Fibroblast of peridontal ligament (primary cell): ENCODE results near the gene FLG.
A peak's percentile ranks its signal among the peaks of the same experiment; 100 is the strongest.
"Not testable (repeated sequence)": the region's sequence is repeated elsewhere in the genome, so short reads cannot be mapped to it uniquely, and the experiment has no call there.

Source experiments
- DNase-seq: peaks from one replicate; pipeline ENCODE4 v3.0.0-alpha.2; 2010; ENCODE audit errors: extremely low read depth

Gene FLG

DNA sequence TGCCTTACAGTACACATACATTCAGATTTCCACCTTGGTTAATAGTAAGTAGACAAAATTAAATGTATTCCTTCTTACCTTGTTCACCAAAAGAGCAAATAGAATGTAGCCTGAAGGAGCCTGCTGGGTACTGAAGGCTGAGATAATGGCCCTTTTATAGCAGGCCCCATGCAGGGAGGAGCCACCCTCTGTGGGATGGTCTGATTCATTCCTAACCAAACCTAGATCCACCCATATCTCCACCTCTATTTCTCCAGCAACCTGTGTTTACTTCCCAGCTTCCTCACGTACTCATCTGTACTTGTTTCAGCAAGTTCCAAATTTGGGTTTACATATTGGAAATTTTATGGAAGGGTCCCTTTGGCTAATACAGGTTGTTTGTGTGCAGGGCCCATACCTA is at the start of gene FLG:
TSS of gene FLG (minus strand) at position 129 of the 400 bp plus-strand sequence. CDS start 9,783 bp downstream, outside the sequence.
- DNase-seq = no peak

GRCh38 chr1:152374451-152374850 is 49.4 kb upstream of the FLG start:
- DNase-seq = no peak

DNA sequence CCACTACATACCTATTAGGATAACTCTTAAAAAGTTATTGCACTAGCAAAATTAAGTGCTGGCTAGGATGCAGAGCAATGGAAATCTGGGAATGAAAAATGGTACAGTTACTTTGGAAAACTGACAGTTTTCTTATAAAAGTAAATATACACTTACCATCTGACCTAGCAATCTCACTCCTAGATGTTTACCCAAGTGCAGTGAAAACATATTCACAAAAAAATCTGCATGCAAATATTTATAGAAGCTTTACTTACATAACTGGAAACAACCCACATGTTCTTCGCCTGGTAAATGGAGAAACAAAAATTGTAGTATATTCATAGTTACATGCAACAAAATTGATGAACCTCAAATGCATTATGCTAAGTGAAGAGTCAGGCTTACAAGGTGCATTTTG is 47.6 kb upstream of the FLG start:
- no peak for DNase-seq

DNA sequence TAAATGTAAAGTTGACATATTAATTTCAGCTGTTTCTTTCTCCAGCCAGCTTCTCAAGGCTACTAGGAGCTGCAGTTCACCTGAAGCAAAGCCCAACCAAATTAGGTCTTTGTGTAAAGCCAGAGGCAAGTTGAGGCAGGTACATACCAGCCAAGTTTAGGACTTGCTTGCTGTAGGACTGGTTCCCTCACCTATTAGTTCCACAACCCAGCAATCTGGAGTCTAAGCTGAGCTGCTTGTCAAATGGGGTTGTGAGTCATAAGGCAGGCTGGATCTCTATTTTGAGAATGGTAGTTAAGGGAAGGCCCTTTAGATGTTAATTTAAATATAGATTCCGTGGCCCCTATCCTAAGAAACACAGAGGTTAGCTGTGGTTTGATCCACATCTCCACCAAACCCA is 42.4 kb upstream of the FLG start:
- DNase-seq = no peak

- DNase-seq = no peak
Measured at GRCh38 chr1:152359906-152360305, 34.9 kb upstream of the FLG start, which contains the start of gene FLG2. TSS of gene FLG2 (minus strand) at chr1:152360006. CDS start at chr1:152358884, 1,122 bp downstream.

DNA sequence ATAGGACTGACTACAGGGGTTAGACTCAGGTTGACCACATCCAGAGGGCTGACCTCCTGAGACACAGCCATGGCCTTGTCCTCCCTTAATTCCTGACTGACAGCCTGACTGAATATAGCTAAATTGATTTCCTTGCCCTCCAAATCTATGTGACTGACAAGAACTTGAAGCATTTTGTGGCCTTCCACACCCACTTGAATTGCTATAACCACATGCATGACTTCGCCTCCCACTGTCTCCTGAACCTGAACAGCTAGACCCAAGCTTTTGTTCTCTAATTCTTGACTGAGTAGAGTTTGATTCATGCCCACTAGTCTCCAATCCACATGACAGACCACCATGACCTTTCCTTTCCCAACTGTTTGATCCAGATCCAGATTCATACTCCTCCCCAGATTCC is 31.7 kb upstream of the FLG start:
- no peak for DNase-seq

DNA sequence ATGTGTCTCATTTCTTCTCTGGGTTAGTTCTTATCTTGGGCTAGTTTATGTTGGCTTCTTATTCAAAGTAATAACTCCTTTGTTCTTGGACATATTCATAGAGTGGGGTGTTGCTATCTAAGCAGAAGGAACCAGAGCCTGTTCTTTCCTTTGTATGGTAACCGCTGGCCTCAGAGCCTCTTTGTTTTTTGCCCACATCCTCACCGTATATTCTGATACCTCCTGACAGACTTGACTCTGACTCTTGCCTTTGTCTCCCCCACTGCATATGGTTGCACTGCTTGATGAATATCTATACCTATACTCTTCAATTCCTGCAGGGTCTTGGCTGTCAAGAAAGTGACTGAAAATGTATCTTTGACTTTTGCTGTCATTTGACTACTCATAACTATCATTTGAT is 24.6 kb upstream of the FLG start:
- DNase-seq = no peak

DNA sequence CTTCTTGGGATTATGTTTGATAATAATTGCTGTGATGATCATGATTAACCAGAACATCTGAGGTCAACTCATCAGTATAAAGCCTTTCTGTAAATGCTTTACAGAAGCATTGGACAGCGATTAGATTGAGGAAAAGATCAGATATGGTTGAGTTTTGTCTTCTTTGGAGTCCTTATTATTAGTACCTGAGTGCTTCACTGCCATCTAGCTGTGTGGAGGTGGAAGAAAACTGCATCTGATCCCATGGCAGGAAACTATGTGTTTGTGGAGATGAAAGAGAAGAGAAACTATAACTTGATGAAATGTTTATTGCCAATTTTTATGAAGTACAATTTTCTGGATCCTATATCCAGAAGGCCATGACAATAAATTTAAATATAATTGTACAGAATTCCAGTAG is 23.4 kb upstream of the FLG start:
- DNase-seq = no peak

GRCh38 chr1:152347116-152347728 is 22.2 kb upstream of the FLG start:
- peak; percentile 80 for DNase-seq

DNA sequence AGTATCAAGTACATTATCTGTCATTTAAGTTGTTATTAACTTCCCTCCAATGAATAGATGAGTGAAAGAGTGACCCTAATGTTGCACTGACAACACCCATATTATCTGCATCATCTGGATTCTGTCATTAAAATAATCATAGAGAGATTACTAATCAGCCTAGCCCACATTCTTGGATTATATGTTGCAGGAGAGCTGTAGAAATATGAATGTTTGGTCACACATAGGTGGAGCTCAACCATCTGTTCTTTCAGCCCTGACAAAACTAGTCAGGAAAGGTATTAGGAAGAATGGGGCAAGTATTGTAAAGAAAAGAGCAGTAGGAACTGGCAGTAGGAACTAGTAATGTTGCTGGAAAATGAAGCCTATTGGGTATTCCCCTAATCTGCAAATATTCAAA is 19.4 kb upstream of the FLG start:
- no peak for DNase-seq

DNA sequence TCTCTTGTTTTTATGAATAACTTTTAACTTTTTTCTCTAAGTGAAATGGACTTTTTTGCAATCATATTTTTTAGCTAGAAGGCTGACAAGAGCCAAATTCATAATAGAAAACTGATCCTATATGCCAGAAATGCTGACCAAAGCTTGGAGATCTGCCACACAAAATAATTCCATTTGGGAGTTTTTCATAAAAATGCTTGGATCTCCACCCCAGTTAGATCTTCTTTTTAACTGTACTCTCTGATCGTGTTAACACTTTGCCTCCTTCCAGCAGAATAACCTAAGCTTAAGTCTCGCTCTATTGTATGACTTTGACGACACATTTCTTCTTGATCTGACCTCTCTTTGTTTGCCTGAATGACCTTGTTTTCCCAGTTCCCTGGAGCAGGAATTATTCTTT is 18.0 kb upstream of the FLG start:
- DNase-seq = peak; percentile 68

- no peak for DNase-seq
Measured at GRCh38 chr1:152335399-152335798, 10.4 kb upstream of the FLG start.

DNA sequence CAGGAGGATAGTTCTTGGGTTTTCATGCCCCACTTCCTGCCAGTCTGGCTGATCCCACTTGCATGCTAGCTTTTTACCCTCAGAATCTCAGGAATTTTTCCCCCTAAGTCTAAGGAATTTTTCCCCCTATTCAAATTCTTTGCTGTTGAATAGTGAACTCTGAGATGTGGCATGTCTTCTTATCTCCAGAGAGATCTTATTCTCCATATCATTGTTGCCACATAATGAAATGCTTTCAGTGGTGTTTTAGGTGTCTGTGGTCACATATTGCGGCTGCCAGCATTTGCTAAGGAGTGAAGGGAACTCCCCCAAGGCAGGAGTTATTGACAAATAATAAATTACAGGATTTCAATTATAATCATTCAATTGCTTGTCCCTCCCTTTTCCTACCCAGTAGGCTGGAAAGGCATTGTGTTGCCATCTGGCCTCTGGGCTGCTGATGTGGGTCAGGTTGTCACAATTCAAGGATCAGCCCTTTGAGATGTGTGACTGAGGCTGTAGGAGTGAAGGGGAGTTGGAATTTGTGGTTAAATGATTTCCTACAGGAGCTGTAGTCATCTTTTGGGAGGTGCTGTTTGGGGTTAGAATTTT is 3.9 kb upstream of the FLG start:
- peak; percentile 39 for DNase-seq

DNA sequence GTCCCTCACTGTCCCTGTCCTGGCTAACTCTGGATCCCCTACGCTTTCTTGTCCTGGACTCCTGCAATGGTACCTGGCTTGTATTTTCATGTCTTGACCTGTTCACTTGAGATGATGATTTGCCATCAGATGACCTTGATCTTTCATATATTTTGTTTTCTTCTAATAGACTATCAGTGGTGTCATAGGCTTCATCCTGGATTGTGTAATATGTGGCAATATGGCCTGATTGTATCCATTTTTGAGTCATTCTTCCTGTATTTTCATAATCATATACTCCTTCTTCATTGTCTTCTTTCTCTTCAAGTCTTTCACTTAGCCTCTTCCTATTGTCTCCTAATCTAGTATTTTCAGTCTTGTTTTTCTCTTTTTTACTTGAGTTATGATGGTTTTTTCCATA is 11.1 kb downstream of the FLG start:
- no peak for DNase-seq

GRCh38 chr1:152313319-152313801 is 11.7 kb downstream of the FLG start:
- no peak for DNase-seq

GRCh38 chr1:152312169-152312568 is 12.9 kb downstream of the FLG start:
- DNase-seq = not testable (repeated sequence)

- no peak for DNase-seq
Measured at GRCh38 chr1:152309955-152310354, 15.1 kb downstream of the FLG start.

- DNase-seq = not testable (repeated sequence)
Measured at GRCh38 chr1:152309320-152309901, 15.6 kb downstream of the FLG start.

DNA sequence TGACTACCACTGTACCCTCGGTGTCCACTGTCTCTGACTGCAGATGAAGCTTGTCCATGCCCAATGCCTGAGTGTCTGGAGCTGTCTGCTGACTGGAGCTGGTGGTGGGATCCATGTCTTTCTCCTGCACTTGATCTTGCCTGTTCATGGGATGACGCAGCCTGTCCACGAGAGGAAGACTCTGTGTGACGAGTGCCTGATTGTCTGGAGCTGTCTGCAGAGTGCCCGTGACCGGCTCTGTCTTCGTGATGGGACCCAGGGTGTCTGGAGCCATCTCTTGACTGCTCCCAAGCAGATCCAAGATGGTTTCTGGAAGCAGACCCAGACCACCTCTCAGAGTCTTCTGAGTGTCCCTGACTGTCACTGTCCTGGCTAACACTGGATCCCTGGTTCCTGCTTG is 16.3 kb downstream of the FLG start:
- DNase-seq = not testable (repeated sequence)

DNA sequence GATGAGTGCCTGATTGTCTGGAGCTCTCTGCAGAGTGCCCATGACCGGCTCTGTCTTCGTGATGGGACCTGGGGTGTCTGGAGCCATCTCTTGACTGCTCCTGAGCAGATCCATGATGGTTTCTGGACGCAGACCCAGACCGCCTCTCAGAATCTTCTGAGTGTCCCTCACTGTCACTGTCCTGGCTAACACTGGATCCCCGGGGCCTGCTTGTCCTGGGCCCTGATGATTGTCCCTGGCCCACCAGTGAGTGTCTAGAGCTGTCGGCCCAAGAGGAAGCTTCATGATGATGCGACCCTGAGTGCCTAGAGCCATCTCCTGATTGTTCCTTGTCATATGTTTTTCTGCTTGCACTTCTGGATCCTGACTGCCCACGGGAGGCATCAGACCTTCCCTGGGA is 17.1 kb downstream of the FLG start:
- DNase-seq = not testable (repeated sequence)

DNA sequence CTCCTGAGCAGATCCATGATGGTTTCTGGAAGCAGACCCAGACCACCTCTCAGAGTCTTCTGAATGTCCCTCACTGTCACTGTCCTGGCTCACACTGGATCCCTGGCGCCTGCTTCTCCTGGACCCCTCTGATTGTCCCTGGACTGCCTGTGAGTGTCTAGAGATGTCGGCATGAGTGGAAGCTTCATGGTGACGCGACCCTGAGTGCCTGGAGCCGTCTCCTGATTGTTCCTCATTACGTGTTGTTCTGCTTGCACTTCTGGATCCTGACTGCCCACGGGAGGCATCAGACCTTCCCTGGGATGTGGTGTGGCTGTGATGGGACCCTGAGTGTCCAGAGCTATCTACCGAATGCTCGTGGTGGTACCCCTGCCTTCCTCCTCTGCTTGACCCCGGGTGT is 18.9 kb downstream of the FLG start:
- not testable (repeated sequence) for DNase-seq

GRCh38 chr1:152304773-152305172 is 20.3 kb downstream of the FLG start:
- DNase-seq = not testable (repeated sequence)
